ENCODE measurements around the gene RHPN2. TPM values are rescaled to one million over a fixed set of nuclear protein-coding genes. Genes with fewer than 3 reads are reported as not detected.

Gene RHPN2
- total and polyA plus RNA-seq, 2 of the 8 experiments (the other 6 are each of a cell fraction or from before 2014, with no cell fraction given) = 22.8 to 31.1 TPM

DNA sequence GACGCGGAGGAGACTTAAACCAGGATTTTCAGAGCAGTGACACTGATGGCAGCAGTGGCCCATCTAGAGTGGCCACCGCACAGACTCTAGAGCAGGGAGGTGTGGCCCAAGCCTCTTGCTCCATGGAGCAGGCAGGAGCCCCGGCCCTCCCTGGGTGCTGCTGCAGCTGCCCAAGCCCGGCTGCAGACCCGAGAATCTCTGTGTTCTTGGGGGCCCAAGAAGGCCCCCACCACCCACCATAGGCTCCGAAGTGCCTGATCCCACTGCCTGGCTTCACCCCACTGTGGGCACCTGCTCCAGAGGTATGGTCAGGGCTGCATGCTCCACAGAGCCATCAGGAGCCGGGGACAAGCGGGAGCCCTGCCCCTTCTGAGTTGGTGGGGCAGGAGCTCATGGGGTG lies 129.1 kb downstream of the RHPN2 start:
- Histone ChIP-seq H2AFZ (ENCODE audit: low read length) (no peak overlapping the region), H3K79me2 (ENCODE audit: control insufficient read depth in 1 of 2, insufficient read depth in 2 of 2, low read length in 2 of 2) (no peaks in the 10 kb centered on the region), H3K9me3 (ENCODE audit: insufficient read depth in 2 of 2, low read depth in 1 of 2, low read length in 1 of 2) (no peaks in the 10 kb centered on the region), H3K23me2 (ENCODE audit: low read depth, low read length) (no peaks in the 10 kb centered on the region), H2AK5ac (ENCODE audit: low read depth, low read length) (no peak overlapping the region), H2BK5ac (ENCODE audit: low read depth, low read length) (no peak overlapping the region), H3K36me3 (ENCODE audit: control insufficient read depth in 2 of 4, insufficient read depth in 4 of 4, low read length in 3 of 4) (no peaks in the 10 kb centered on the region; a peak in 2 of 8 replicates), H3K9ac (replicated peaks in 1 of 4; ENCODE audit: extremely low read depth in 1 of 4, low read depth in 3 of 4, low read length in 3 of 4) (no peak overlapping the region), H4K91ac (replicated peaks; ENCODE audit: insufficient read length, low read length) (no peak overlapping the region), H3K4me2 (ENCODE audit: insufficient read depth in 1 of 2, low read depth in 2 of 2, low read length in 2 of 2) (no peak overlapping the region), H3K79me1 (ENCODE audit: low read depth, low read length) (no peaks in the 10 kb centered on the region), H2BK20ac (ENCODE audit: low read length) (no peak overlapping the region), H3K23ac (ENCODE audit: insufficient read length) (no peak overlapping the region), H4K8ac (ENCODE audit: extremely low read depth, insufficient read depth, low read length) (no peak overlapping the region), H3K4me1 (replicated peaks in 1 of 4; ENCODE audit: control insufficient read depth in 3 of 4, insufficient read depth in 4 of 4, low read length in 3 of 4) (no peaks in the 10 kb centered on the region), H2BK15ac (ENCODE audit: low read length) (no peak overlapping the region), H4K20me1 (replicated peaks in 1 of 2; ENCODE audit: control insufficient read depth in 1 of 2, insufficient read depth in 2 of 2, low read length in 2 of 2) (no peaks in the 10 kb centered on the region), H3K27ac (ENCODE audit: low read depth, low read length) (no peak overlapping the region), H3K4me3 (ENCODE audit: extremely low read depth in 1 of 4, insufficient read depth in 2 of 4, low read depth in 3 of 4, low read length in 4 of 4) (no peak overlapping the region), H4K5ac (ENCODE audit: insufficient read length, low read depth, low read length) (no peak overlapping the region), H3K27me3 (replicated peaks in 1 of 4; ENCODE audit: control insufficient read depth in 3 of 4, extremely low read depth in 1 of 4, insufficient read depth in 3 of 4, low read length in 3 of 4) (no peaks in the 10 kb centered on the region), H3K4ac (replicated peaks; ENCODE audit: insufficient read length, low read depth, low read length) (no peak overlapping the region), H3K18ac (ENCODE audit: extremely low read depth, low read length) (no peak overlapping the region), H3K56ac (replicated peaks; ENCODE audit: insufficient read length, low read depth, low read length) (no peak overlapping the region), H2BK120ac (replicated peaks; ENCODE audit: low read depth, low read length) (no peak overlapping the region), H3K14ac (ENCODE audit: insufficient read length) (no peak overlapping the region), H2BK12ac (ENCODE audit: low read depth, low read length) (no peak overlapping the region)
- DNase-seq (ENCODE audit: low read depth in 1 of 2, low spot score in 2 of 2) (no peak), FAIRE-seq (no peak)
- TF ChIP-seq RXRA (IDR thresholded peaks at IDR 0.05; ENCODE audit: insufficient read depth, low read depth, low read length) (no peak), FOSL1 (IDR thresholded peaks at IDR 0.05; ENCODE audit: insufficient read depth, low read depth, low read length) (no peak), SUZ12 (IDR thresholded peaks at IDR 0.05; ENCODE audit: low read length) (no peak), YY1 (IDR thresholded peaks at IDR 0.05; ENCODE audit: low read depth, low read length) (no peak), RBBP5 (IDR thresholded peaks at IDR 0.05; ENCODE audit: borderline replicate concordance, low read depth, low read length) (no peak), BACH1 (IDR thresholded peaks at IDR 0.05; ENCODE audit: low read length) (no peak)
- ChIA-PET POLR2A (ENCODE audit: partially characterized antibody) (no interaction called here), CTCF (ENCODE audit: partially characterized antibody) (no interaction called here)
- 92% methylated on average over 9 of the region's 9 CpGs; no CpG with 5 or more reads in 1 of the 2 experiments for WGBS, 2 experiments (ENCODE audit: extremely low coverage in 1 of 2, insufficient coverage in 1 of 2, insufficient read length in 1 of 2, insufficient replicate concordance in 2 of 2, low coverage in 1 of 2, low lambda C conversion rate in 2 of 2, missing lambda C conversion rate in 1 of 2)
